ENCODE results near the gene VEZT.

DNA sequence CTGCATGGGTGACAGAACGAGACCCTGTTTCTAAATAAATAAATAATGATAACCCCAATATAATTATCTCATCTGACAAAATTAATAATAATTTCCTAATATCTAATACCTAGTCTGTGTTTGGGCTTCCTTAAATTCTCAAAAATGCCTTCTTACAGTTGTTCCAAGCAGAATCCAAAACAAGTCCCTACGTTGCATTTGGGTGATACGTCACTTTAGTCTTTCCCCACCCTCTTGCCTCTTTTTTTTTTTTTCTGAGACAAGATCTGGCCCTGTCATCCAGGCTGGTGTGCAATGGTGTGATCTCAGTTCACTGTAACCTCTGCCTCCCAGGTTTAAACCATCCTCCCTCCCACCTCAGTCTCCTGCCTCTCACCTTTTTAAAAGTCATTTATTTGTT, 26.7 kb downstream of the VEZT start:
- TF ChIP-seq CTCF (conservative IDR thresholded peaks at IDR 0.05; ENCODE audit: low read depth, low read length) (no peak), EZH2 (IDR thresholded peaks at IDR 0.05; ENCODE audit: borderline replicate concordance, low read depth, low read length, poor library complexity, severe bottlenecking) (no peak)

All from A673 (cell line).